GM21723 (cell line): ENCODE results near the gene HES7.

Experiments
- ATAC-seq: cut with Tn5 transposase; IDR thresholded peaks from one replicate; pipeline ENCODE4 v1.9.1; 2021; ENCODE audit warnings: mild to moderate bottlenecking, moderate library complexity; ENCODE audit not compliant: unreplicated experiment

HES7 gene

DNA sequence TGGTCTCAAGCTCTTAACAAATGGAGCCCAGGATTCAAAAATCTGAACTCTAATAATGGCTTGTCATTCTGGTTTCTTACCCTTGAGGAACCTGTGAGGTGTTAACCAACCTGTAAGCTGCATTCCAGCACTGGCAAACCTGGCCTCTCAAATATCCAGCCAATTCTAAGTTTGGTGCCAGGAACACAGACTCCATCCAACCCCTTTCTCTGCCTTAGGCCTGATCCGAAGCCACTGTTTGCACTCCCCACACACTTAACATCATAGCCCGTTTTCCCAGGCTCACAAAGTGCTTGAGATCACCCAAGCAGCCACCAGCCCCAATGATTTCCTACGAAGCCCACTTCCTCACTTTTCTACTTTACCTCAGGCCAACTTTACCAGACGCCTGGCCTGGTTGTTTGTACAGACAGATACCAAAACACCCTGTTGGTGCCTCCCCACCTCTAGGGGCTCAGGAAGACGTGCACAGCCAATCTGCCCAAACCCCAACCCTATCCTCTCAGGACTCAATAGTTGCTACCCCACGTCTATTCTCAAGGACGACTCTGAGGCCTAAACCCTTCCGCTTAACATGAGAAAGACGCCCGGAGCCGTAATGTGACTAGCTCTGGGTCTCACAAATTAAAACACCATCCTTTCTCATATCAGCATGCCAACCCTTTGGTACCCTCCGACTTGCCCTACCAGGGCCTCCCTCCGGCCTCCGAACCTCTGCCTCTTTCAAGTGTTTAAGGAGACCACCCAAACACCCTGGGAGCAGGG, 31.5 kb upstream of the HES7 start:
- no peak for ATAC-seq

DNA sequence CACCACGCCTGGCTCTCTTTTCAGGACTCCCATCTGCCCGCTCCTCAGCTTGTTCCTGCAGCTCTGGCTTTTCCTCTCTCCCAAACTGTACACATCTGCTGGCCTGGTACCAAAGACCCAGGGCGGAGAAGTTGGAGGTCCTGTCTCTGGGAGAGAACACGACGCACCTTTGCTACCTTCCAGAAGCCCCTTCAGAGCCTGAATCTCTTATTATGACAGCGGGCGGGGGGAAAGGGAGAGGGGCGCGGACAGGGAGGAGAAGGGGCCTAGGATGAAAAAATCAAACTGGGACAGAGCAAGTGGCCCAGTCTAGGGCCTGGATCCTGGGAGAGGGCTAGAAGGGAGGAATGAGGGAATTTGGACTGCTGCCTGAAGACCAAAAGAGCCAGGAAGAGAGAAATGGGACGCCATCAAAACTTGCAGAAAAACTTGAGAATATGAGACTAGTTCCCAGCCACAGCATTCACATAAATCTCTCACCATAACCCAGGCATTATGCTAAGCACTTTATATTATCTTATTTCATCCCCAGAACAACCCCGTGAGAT, 30.8 kb upstream of the HES7 start:
- no peak for ATAC-seq

GRCh38 chr17:8153957-8154607, 30.2 kb upstream of the HES7 start:
- no peak for ATAC-seq

- no peak for ATAC-seq
Observed at GRCh38 chr17:8153525-8153956, 29.6 kb upstream of the HES7 start.

DNA sequence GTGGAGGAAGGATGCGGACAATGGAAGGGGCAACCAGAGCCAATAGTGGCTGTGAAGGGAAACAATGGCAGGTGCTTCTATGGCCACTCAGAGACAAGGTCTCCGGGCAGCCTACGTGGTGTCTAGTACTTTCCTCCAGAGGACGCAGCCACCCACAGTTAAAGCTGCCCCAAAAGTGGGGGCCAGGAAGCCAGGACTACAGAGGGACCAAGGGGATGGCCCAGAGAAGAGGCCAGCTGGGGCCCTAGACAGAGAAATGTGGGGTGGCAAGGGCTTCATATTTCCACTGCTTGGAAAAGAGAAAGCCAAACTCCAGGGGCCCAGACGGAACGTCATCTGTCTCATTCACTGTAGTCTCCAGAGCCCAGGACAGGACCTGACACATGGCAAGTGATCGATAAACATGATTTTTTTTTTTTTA, 29.1 kb upstream of the HES7 start:
- no peak for ATAC-seq

- ATAC-seq = peak; percentile 22
Observed at GRCh38 chr17:8152112-8152775, 28.3 kb upstream of the HES7 start, which contains the start of gene PER1. TSS of gene PER1 (minus strand) at chr17:8152404. CDS start at chr17:8150706, 1,698 bp downstream.

DNA sequence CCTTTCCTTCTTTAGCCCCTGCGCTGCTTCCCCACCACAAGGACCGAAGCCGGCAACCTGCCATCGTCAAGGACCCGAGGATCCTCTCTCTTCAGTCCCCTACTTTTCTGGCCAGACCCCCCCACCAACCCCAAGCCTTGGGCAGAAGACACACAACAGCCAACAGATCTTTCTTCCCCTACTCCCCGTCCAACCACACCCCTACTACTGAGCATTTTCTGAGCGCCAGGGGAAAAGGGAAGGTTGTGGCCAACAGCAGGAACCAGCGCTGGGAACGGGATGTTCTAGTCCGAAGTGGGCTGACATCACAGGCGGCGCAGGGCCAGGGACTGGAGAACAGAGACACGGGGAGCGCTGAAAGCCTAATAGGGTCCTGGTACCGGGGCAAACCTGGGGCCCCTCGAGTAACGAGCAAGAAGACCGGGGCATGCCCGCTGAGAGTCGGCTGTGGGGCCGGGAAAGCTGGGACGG, 27.8 kb upstream of the HES7 start:
- no peak for ATAC-seq

GRCh38 chr17:8151120-8151640, 27.3 kb upstream of the HES7 start:
- ATAC-seq = no peak

DNA sequence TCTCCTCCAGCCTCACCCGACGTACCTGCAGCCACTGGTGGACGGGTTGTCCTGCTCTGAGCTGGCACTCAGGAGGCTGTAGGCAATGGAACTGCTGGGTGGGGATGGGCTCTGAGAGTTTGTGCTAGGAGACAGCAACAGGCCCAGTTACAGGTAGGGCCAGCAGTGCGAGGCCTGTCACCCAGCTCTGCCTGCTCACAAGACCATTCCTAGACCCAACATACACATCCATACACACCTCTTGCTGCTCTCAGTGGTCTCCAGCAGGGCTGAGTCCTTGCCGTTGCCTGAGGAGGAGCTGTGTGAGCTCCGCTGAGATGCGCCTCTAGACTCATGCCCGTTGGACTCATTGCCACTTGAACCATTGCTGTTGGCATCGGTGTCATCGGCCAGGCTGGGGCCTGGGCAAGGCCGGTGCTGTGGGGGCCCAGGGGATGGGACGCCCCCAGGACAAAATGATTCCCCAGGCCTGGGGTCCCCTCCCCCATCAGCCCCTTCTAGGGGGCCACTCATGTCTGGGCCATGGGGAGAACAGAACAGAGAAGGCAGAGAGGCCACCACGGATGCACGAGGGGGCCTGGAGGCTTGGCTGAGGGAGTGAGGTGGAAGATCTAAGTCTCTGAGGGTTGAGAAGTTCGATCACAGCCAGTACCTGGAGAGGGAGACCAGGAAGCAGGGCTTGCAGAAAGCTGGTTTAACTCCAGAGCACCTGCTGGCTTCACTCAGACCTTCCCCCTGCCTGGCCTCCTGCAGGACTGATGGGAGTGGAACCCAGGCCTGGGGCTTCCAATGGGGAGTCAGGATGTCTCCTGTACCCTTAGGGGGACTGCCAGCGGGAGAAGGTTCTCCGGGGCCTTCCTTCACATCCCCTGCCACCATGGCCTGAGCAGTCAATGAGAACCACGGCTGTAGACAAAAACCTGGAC, 26.6 kb upstream of the HES7 start:
- no peak for ATAC-seq

DNA sequence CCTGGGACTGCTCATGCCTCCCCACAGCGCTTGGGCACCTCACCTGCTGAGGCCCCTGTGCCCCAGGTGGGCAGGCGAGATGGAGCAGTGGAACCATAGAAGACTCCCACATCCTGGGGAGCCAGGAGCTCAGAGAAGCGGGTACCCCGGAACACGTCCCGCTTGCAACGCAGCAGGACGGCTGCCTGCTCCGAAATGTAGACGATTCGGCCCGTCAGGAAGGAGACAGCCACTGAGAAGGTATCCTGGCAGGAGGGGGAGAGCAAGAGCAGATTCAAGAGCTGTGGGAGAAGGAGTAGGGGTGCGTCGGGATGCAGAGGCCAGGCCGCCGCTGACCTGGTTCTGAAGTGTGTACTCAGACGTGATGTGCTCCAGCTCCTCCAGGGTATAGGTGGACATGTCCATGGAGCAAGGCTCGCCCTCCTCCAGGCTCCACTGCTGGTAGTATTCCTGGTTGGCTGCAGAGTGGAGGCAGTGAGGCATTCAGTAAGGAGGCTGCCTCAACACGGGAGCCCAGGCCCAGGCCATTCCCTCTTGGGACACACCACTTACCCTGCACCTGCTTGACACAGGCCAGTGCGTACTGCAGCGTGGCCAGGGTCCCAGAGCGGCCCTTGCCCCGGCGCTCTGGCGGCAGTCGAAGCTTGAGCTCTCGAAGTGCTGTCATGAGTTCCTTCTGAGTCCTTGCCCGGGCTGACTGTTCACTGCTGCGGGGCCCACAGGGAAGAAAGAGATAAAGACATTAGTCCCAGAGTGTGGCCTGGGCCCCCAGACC, 25.7 kb upstream of the HES7 start:
- no peak for ATAC-seq

GRCh38 chr17:8148560-8148959, 24.7 kb upstream of the HES7 start:
- ATAC-seq = no peak

DNA sequence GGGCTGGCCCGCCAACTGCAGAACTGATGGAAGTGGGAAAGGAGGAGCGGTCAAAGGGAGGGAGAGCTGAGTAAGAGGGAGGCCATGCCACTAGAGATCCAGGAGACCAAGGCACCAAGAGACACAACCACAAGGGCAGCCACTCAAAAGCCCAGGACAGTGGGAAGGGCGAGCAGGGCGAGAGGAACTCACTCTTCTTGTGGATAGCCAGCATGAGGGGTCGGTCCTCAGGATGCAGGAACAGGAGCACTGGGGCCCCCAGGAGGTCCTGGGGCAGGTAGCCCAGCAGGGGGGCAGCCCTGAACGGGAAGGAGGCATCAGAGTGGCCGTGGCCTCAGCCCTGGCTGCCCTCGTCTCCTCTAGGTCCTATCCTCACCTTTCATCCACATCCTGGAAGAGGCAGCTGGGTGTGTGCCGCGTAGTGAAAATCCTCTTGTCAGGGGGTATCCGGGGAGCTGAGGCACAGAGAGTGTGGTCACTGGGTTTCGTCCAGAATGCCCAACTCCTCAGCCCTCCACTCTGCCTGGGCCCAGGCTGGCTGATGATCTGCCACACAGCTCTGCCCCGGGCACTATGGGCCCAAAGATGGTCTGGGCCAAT, 24.0 kb upstream of the HES7 start:
- no peak for ATAC-seq

DNA sequence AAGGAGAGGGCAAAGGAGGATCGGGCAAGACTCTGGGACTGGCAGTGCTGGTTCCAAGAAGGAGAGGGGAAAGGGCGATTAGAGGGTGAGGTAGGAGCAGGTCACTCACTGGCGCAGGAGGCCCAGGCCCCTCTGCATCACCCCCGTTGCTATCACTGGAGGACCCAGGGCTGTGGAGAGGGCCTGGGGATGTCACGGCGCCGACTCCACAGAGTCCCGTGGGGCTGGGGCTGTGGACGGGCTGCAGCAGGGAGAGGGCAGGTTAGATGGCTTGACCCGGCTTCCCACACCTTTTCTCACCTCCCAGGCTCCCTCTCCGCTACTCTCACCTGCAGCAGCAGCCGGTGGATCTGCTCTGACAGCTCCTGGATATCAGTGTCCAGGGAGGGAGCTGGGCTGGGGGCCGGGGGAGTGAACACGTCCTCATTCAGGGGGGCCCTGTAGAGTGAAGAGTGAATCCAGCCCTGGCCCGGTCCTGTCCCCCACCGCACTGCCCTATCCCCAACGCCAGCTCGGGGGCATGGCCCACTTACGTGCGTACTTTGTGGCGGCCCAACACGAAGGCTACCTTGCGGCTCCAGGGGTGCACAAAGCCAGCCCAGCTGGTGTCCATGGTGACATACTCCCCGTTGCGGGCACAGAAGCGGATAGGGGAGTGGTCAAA, 23.4 kb upstream of the HES7 start:
- ATAC-seq = no peak

DNA sequence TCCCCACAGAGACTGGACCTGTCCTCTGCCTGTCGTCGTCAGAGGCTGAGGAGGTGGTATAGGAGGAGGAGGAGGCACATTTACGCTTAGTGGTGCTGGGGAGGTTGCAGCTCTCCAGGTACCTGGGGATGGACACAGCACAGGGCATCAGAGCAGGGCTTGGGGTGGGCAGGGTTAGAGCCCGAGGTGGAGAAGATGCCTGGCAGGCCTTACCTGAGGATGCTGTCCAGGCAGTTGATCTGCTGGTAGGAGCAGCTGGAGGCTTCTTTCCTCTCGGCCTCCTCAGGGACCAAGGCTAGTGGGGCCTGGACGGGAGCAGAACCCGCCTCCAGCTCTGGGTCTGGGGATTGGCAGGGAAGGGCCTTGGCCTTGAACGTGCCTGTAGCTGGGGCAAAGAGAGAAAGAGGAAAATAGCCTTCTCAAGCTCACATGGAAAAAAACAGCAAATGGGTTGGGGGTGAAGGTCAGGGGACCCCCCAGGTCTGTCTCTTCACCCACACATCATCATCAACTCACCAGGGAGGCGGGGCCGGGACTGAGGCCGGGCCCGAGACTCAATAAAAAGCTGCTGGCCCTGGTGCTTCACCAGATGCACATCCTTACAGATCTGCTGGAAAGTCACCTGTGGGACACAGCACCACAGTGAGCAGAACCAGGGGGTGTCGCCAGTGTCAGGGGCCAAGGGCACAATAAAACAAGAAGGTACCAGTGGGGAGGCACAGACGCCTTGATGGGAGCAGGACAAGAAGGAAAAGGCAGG, 22.7 kb upstream of the HES7 start:
- no peak for ATAC-seq

DNA sequence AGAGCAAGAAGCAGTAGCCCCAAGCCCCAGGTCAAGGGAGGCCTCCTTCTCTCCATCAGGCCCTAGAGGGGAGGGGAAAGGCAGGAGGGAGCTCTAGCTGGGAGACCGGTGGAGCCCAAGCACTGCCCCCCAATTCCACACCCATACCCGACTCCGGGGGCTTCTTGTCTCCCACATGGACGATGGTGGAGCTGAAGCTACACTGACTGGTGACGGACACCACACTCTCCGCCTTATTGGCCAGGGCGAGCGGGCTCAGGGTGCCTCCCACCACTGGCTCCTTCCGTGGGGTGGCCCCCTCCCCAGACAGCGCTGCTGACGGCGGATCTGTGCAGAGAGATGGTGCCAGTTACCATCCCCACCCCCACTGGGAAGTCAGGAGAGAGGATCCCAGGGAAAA, 21.9 kb upstream of the HES7 start:
- no peak for ATAC-seq

DNA sequence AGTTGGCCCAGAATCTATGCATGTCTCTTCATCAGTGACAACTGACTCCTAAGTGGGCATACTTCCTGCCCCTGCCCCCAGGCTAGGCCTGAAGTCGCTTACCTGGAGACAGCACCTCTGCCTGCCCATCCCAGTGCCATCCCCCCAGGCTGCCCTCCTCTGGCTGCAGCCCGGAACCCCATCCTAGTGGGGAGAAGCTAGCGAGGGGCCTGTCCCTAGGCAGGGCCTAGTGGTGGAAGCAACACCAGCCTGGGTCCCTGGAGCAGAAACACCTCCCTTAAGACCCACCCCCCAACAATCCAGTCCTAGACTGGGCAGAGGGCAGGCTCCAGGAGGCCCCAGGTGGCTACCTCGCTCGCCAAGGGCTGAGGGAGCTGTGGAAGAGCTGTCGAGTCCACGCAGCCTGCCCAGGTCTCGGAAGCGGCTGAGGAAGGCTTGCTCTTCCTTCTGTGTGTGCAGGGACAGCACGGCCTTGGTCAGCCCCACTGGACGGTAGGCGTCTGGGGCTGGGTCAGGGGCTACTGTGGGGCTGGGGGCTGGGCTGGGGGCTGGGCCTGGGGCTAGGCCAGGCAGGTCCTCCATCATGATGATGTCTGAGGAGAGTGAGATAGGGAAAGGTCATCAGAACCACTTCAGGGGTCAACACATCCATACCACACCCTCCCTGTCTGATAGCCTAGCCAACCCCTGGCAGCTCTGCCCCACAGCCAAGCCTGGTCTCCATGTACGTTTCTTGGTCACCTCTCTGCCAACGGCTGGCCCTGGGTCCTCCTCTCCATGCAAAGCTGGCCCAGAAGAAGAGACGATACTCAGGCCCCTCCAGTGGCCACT, 20.7 kb upstream of the HES7 start:
- no peak for ATAC-seq
